Kasumi-1 (cell line): ENCODE measurements around the gene AMDHD1.
"Not testable (repeated sequence)": the region's sequence is repeated elsewhere in the genome, so short reads cannot be mapped to it uniquely, and the experiment has no call there.

Experiments
- DNase-seq, 2 experiments: peaks; one replicate each; lab custom pipeline; 2025; lab: John Stamatoyannopoulos, UW

AMDHD1 gene

GRCh38 chr12:95966287-95966870 lies 23.2 kb downstream of the AMDHD1 start:
- no peak for DNase-seq

DNA sequence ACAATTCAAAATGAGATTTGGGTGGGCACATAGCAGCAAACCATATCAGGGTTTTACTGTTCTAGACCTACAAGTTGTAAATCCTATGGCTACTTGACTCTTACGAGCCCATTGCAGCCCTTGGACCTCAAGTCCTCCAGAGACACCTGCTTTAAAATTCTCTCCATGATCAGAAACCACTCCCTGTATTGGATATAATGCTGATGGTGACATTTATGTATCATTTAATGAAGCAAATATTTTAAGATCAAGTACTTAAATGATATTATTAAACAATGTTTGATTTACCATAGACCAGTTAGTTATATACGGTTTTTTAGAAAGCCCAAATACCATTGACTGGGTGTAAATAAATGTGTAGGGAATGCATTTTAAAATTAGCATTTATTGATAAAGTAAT lies 24.2 kb downstream of the AMDHD1 start:
- no peak for DNase-seq

- not testable (repeated sequence) for DNase-seq
These were observed 26.0 kb downstream of the AMDHD1 start for GRCh38 chr12:95969116-95969515.

DNA sequence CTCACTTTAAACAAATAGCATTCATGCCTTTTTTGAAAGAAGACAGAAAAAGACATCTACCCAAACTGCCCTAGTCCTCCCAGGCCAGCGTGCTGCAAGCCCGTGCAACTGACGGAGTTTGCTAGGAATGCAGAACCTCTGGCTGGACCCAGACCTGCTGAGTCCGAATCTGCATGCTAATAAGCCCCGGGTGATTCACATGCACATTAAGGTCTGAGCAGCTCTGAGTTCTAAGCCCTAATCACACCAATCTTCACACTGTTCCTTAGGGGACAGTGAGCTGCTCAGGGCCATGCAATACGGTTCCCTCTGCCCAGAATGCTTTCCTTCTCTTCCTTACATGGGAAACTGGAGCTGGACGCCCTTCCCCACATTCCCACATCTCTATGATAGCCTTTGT lies 27.8 kb downstream of the AMDHD1 start:
- DNase-seq = no peak

DNA sequence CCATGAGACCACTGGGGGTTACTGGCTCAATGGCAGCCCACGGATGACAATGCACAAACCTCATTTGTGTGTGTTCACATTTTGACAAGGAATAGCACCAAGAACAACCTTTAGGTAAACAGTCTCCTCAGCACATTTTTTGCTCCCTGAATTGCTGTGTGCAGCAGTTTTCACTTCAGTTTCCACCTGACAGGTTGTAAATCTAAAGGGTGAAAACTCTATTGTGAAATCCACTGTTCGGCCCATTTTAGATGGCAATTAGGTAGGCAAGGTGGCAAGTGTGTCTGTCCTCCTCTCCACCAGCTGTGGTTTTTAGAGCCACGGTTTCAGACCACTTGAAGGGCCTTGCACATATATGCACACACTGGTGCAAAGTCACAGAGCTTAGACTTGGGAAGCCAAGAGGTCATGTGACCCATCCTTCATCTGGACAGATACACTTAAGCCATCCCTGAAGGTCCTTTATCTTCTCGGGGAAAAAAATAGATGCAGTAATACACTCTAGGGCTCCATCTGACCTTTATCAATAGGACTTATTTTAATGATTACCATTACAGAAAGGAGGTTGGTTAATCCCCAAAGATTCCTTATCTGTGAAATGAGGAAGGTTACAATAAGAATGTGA lies 29.8 kb downstream of the AMDHD1 start:
- no peak for DNase-seq

DNA sequence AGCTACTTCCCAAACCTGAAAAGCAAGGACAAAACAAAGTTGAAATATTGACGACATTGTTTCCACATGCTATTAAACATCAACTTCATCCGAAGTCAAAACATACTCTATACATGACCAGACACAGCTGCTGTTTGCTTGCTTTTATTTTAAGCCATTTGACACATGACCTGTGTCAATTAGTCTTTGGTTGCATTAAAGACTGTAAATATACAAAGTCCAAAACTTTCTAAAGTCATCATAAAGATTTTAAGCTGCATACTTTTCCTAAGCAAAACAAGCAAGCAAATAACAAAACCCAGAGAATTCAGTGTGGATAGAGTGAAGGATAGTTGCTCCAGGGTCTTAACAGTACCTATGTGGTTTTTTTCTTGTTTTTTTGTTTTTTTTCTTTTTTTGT lies 31.2 kb downstream of the AMDHD1 start:
- DNase-seq = no peak

GRCh38 chr12:95975491-95975890 lies 32.4 kb downstream of the AMDHD1 start:
- DNase-seq = no peak

DNA sequence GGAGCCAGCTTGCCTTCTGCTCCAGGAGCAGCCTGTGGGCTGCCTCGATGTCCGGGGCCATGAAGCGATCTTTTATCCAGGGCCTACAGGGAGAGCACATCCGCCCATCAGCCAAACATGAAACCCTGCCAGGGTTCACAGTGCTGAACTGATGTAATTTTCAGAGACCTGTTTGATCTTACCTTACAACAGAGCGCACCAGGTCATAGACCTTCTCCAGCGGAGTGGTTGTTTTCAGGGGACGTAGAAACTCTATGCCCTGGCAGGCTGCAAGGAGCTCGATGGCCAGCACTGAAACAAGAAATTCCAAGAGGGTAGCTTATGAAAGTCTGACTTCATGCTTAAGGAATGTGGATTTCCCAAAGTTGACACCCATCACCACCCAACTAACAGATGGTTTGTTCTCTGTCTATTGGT lies 33.3 kb downstream of the AMDHD1 start:
- DNase-seq = no peak

DNA sequence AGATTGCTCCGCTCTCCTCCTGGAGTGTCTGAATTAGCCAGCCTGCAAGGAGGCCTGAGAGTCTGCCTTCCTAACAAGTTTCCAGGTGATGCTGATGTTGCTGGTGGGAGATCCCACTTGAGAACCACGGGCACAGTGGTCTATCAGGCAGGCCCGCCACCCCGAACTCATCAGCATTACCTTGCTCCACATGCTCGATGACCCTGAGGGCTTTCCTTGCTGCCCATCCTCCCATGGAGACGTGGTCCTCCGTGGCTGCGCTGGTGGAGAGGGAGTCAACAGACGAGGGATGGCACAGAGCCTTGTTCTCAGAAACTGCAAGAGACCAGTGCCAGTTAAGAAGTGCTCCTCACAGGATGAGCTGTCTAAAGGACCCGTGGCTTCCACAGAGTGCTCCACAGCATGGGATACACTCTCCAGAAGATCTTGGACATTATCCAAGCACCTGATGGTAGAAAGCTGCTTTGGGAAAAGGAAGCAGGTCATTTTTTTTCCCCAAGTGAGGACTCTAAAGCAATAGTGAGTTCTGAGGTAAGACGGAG lies 34.7 kb downstream of the AMDHD1 start:
- no peak for DNase-seq

GRCh38 chr12:95978351-95978750 lies 35.2 kb downstream of the AMDHD1 start:
- no peak for DNase-seq

GRCh38 chr12:95978774-95979173 lies 35.6 kb downstream of the AMDHD1 start:
- DNase-seq = no peak

GRCh38 chr12:95980437-95980836 lies 37.3 kb downstream of the AMDHD1 start:
- no peak for DNase-seq

- no peak for DNase-seq
These were observed 39.5 kb downstream of the AMDHD1 start for GRCh38 chr12:95982602-95983001.

DNA sequence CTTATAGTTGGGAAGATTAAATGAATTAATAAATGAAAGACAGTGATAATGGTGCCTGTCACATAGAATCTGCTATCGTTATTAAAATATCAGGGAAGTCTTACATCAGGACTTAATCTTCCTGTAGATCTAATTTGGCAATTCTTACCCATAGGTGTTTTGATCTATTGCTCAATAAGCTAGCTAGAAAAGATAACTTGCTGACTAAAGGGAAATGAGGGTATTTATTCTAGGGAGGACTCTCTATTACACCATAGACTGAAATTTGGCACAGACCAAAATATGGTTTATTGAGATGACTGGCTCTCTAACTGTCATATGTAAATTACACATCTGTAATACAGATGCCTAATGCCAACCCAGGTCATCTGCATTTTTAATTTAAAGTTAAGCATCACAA lies 41.6 kb downstream of the AMDHD1 start:
- DNase-seq = no peak

- no peak for DNase-seq
These were observed 43.8 kb downstream of the AMDHD1 start for GRCh38 chr12:95986635-95987570.

- no peak for DNase-seq
These were observed 45.6 kb downstream of the AMDHD1 start for GRCh38 chr12:95988506-95989275.

DNA sequence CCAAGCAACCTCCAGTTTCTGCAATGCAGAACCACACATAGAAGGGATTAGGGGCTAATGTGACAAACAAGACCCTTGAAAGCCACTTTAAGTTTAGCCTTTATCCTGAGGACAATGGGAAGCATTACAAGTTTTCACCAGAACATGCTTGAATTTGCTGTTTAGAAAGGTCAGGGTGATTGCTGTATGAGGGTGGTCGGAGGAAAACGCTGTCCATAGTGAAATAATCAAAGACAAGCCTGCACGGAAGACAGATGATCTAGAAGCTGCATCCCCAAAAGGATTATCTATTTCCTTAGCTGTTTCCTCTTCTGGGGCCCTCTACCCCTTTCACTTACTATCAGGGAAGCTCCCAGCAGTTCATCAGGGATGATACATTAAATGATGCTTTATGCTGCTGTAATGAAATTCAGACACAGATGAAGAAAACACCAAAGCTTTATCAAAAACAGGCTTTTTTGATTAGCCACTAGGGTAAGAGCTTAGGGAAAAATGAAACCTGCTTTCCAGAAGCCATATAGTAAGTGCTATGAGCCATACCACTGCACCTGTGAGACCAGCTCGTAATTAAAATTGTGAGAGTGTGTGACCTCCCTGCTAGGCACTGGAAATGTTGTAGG lies 46.5 kb downstream of the AMDHD1 start:
- DNase-seq = no peak

DNA sequence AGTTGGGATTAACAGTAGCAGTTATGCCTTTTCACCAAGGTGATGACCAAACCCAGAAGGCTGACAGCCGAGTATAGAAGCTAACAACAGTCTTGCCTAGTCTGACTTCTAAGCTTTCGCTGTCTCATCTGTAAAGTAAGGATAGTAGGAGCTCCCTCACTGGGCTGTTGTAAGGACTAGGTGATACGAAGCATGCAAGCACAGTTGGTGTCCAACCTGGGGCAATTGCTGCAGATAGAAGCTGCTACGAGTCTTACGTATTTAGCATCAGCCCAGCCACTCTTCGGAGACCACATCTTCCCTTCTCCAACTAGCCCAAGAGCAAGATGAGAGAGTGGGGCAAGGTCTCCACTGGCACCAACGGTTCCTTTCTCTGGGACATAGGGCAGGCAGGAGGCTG lies 47.0 kb downstream of the AMDHD1 start:
- DNase-seq = no peak

DNA sequence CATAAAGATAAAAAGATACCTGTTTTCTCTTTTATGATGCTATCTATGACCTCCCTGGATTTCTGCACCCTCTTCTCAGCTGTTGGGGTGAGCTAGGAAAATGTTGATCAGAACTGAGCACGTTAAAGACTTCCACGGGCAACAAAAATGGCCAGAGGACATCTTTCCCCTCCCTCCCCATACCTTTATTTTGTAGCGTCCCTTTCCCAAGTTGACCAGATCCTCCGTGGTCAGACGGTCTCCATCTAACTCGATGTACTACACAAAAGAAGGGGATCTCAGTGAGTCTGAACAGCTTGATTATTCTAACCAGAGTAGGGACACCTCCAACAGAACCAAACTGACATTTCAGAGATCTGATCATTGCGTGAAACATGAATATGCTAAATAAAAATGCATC lies 50.8 kb downstream of the AMDHD1 start:
- DNase-seq = no peak

DNA sequence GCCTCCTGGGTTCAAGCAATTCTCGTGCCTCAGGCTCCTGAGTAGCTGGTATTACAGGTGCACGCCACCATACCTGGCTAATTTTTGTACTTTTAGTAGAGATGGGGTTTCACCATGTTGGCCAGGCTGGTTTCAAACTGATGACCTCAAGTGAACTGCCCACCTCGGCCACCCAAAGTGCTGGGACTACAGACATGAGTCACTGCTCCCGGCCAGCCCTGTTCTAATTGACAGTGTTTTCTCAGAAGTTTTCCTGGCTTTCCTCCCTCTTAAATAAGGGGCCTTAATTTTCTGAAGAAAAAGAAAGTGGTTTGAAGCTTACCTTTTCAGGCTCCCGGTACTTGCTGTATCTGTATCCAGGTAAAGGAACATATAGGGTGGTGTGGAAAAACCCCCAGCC lies 51.3 kb downstream of the AMDHD1 start:
- DNase-seq = no peak

GRCh38 chr12:95995238-95996031 lies 52.3 kb downstream of the AMDHD1 start:
- DNase-seq = no peak
